Gastroesophageal sphincter (tissue), 3 donors: ENCODE data around the gene CR1.
A peak's percentile ranks its signal among the peaks of the same experiment; 100 is the strongest.

Experiments used
- CTCF ChIP-seq, 4 experiments: fragments of 200-600 bp in 2 of 4; fragments of 450-650 bp in 2 of 4; sonication (generic) in 1 of 4; IDR thresholded peaks; one replicate each; pipeline ENCODE4 v1.5.1; 2017 to 2019; ENCODE audit warnings: antibody characterized with exemption in 4 of 4, mild to moderate bottlenecking in 2 of 4, moderate library complexity in 2 of 4
- POLR2A ChIP-seq, 2 donors: fragments of 450-650 bp; IDR thresholded peaks; one replicate each; pipeline ENCODE4 v1.6.1; 2017; ENCODE audit warnings: antibody characterized with exemption in 2 of 2, mild to moderate bottlenecking in 2 of 2, moderate library complexity in 1 of 2
- POLR2AphosphoS5 ChIP-seq: sonication (generic); formaldehyde crosslinking; IDR thresholded peaks from one replicate; pipeline ENCODE4 v1.6.1; 2017; ENCODE audit warnings: antibody characterized with exemption

GRCh38 chr1:207579436-207579799 is 83.5 kb downstream of the CR1 start:
- TF ChIP-seq CTCF (IDR thresholded peaks at IDR 0.05), result peak in 2 of 4 experiments; percentile 17 to 42
- TF ChIP-seq POLR2A (IDR thresholded peaks at IDR 0.05), result no peak
- no peak for TF ChIP-seq POLR2AphosphoS5
